Measurements from ENCODE around the gene NANOS3. TPM values are rescaled to one million over a fixed set of nuclear protein-coding genes. Genes with fewer than 3 reads are reported as not detected.

NANOS3 gene
- total RNA-seq, 4 donors from 2014 or later: not detected

DNA sequence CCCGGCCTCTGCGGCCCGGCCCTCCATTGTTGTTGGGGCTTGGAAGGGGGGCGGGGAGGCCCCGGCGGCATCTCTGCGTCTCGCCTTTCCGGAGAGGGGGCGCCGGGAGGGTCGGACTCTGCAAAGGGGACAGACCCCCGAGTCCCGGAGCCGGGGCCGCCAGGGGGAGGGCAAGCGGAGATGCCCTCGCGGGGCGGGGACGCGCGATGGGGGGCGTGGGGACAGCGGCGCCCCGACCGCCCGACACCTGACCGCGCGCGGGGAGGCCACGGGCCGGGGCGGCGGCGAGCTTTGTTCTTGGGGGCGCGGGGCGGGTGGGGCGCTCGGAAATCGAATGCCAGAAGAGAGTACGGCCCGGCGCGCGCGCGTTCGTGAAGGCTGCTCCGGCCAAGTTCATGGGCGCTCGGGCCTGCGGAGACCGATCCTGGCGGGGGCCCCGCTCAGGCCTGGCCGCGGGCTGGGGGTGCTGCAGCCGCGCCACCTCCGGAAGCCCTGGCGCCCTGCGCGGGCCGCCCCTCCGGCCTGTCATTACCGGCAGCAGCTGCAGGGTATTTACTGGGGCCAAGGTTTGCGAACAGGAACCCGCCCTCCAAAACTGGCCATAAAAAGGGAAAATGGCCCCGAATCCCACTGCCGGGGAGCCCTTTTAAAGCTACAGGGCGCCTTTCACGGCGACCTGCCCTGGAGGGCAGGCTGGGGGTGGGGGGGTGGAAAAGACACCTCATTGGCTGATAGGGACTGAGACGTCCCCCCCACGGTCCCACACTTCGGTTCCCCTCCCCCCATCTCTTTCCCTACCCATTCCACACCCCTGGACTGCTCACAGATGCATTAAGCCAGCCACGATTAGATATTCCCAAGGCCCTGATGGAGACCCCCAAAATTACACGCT is 11.1 kb upstream of the NANOS3 start:
- TF ChIP-seq, protein P1, sequence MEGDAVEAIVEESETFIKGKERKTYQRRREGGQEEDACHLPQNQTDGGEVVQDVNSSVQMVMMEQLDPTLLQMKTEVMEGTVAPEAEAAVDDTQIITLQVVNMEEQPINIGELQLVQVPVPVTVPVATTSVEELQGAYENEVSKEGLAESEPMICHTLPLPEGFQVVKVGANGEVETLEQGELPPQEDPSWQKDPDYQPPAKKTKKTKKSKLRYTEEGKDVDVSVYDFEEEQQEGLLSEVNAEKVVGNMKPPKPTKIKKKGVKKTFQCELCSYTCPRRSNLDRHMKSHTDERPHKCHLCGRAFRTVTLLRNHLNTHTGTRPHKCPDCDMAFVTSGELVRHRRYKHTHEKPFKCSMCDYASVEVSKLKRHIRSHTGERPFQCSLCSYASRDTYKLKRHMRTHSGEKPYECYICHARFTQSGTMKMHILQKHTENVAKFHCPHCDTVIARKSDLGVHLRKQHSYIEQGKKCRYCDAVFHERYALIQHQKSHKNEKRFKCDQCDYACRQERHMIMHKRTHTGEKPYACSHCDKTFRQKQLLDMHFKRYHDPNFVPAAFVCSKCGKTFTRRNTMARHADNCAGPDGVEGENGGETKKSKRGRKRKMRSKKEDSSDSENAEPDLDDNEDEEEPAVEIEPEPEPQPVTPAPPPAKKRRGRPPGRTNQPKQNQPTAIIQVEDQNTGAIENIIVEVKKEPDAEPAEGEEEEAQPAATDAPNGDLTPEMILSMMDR (IDR thresholded peaks at IDR 0.05; ENCODE audit: low read depth): no peak

DNA sequence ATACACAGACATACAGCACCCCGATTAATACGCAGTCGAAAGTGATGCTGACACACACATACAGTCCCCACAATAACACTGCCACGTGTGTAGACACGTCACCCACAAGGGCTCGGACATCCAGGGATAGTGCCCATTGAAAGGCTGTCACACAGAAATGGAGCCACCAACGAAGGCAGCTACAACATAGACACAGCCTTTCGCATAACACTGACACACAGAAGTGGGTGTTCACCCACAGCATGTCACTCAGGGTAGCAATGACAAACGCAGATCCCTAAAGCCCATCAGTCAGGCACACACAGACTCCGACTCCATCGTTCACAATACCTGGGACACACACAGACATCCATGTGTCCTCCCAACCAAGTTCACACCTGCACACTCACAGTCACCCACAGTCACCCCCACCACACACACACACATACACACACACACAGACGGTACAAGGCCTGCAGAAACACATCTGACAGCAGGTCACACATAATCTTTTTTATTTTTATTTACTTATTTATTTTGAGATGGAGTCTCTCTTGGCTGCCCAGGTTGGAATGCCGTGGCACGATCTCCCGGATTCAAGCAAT is 10.4 kb upstream of the NANOS3 start:
- TF ChIP-seq, protein P1 (IDR thresholded peaks at IDR 0.05; ENCODE audit: low read depth): no peak

DNA sequence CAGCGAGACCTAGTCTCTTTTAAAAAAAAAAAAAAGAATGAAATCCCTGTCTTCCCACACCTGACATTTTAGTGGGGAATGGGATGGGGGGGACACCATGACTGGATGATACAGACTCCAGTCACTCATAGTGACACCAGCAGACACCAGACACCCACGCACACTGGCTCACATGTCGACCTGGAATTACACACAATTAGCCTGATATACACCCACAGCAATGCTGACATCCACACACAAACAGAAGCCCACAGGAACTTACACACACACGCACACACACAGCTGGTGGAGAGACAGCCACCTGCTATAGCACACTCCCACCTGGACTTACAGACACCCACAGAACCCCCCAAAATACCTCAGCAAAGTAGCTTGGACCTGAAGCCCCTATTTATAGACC is 8.3 kb upstream of the NANOS3 start:
- TF ChIP-seq, protein P1 (IDR thresholded peaks at IDR 0.05; ENCODE audit: low read depth): no peak

- TF ChIP-seq, protein P1 (IDR thresholded peaks at IDR 0.05; ENCODE audit: low read depth): no peak
These were observed 7.7 kb upstream of the NANOS3 start for GRCh38 chr19:13869281-13869680.

DNA sequence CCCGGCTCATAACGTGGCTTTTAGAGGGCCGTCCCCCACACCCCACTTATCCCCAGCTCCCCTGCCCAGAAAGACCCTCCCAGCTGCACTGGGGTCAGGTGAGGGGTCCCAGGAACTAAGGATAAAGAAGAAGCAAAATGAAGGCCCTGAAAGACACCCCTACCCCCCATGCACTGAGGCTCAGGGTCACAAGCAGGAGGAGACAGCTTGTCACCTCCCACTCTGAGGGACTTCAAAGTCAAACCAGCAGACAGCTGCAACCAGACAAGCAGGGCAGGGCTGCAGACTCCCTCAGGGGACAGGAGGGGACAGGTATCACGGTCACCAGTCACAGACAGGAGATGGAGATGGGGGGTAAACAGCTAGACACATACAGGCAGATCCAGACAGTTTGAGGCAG is 6.1 kb upstream of the NANOS3 start:
- TF ChIP-seq, protein P1 (IDR thresholded peaks at IDR 0.05; ENCODE audit: low read depth): no peak

GRCh38 chr19:13872339-13872694 is 4.6 kb upstream of the NANOS3 start:
- TF ChIP-seq, protein P1 (IDR thresholded peaks at IDR 0.05; ENCODE audit: low read depth): no peak

GRCh38 chr19:13872695-13873389 is 4.1 kb upstream of the NANOS3 start:
- TF ChIP-seq, protein P1 (IDR thresholded peaks at IDR 0.05; ENCODE audit: low read depth): no peak

All from subcutaneous adipose tissue (tissue), 4 donors.